Stomach (tissue), 9 donors: ENCODE data around the gene RNF215. TPM values are rescaled to one million over a fixed set of nuclear protein-coding genes. Genes with fewer than 3 reads are reported as not detected.

Source experiments
- DNase-seq, 2 donors: peaks; one replicate each; pipeline versions ENCODE4 v3.0.0 to v3.0.0-alpha.2; 2013 to 2019
- H3K27ac ChIP-seq, 5 donors: fragments of 200-600 bp in 4 of 5; sonication (generic) in 4 of 5; one replicate each; pipeline ENCODE4 v1.5.1; 2013 to 2019; ENCODE audit warnings: mild to moderate bottlenecking in 1 of 5, moderate library complexity in 1 of 5
- H3K27me3 ChIP-seq, 3 donors: fragments of 200-600 bp; sonication (generic); one replicate each; pipeline ENCODE4 v1.5.1; 2017 to 2019; ENCODE audit warnings: mixed run types in 1 of 3
- H3K36me3 ChIP-seq, 4 donors: fragments of 200-600 bp; sonication (generic); 1 replicate in 3 of 4; 2 replicates in 1 of 4; pipeline ENCODE4 v1.5.1; 2016 to 2019
- H3K4me1 ChIP-seq, 4 donors: fragments of 200-600 bp; sonication (generic); one replicate each; pipeline ENCODE4 v1.5.1; 2016 to 2019
- H3K4me3 ChIP-seq, 4 donors: fragments of 200-600 bp; sonication (generic) in 3 of 4; one replicate each; pipeline ENCODE4 v1.5.1; 2016 to 2019; ENCODE audit warnings: mild to moderate bottlenecking in 1 of 4
- H3K9me3 ChIP-seq, 4 donors: fragments of 200-600 bp; sonication (generic); one replicate each; pipeline ENCODE4 v1.5.1; 2016 to 2019
- CTCF ChIP-seq, 7 experiments: fragments of 450-650 bp in 4 of 7; fragments of 200-600 bp in 3 of 7; sonication (generic) in 3 of 7; IDR thresholded peaks; one replicate each; pipeline ENCODE4 v1.5.1; 2016 to 2019; ENCODE audit warnings: antibody characterized with exemption in 7 of 7, control low read depth in 2 of 7, mild to moderate bottlenecking in 1 of 7
- EP300 ChIP-seq: sonication (generic); formaldehyde crosslinking; IDR thresholded peaks from one replicate; pipeline ENCODE4 v1.6.1; 2017; ENCODE audit warnings: antibody characterized with exemption
- POLR2A ChIP-seq, 4 donors: fragments of 450-650 bp; IDR thresholded peaks; one replicate each; pipeline ENCODE4 v1.6.1; 2016; ENCODE audit warnings: antibody characterized with exemption in 4 of 4, control low read depth in 2 of 4, mild to moderate bottlenecking in 1 of 4, moderate library complexity in 1 of 4
- POLR2AphosphoS5 ChIP-seq, 3 donors: sonication (generic); formaldehyde crosslinking; IDR thresholded peaks; one replicate each; pipeline ENCODE4 v1.6.1; 2016; ENCODE audit warnings: antibody characterized with exemption in 3 of 3
- WGBS, 5 donors: extraction: QIAGEN DNeasy Blood & Tissue Kit in 3 of 5; methylation state at CpG; one replicate each; pipeline versions ENCODE4 v1.1.5 to v1.1.7; 2013 to 2018; 5-methylcytosine and 5-hydroxymethylcytosine counted together
- intact Hi-C: fragments of 100-400 bp; cut with DNase I; formaldehyde crosslinking; loops from one replicate; pipeline ENCODE4 v1.15.1; 2023; ENCODE audit warnings: low total_unique reads
- polyA plus RNA-seq, 3 donors: library from polyadenylated mRNA; stranded (reverse); fragments of 200-250 nt; gene quantifications; one replicate each; pipeline ENCODE4 v1.2.3, GENCODE V29; 2013
- total RNA-seq, 5 donors: library from RNA; depleted of rRNA; stranded (reverse); fragments of >200 nt; gene quantifications; one replicate each; pipeline versions ENCODE4 v1.1.0 to v1.2.3, GENCODE V29; 2014 to 2016
- donor health status: healthy with polysubstance abuse.
- donor health status: Bipolar disorder and iron deficiency.
- donor health status: healthy.

Gene RNF215
- total and polyA plus RNA-seq, 8 donors = 3.6 to 29.4 (median 7.3) TPM

- H3K9me3 ChIP-seq = no peaks in the 10 kb centered on the region
- peak overlapping the region; percentile 96 to 98 (median 98) for H3K27ac ChIP-seq
- H3K4me3 ChIP-seq = peak overlapping the region; percentile 61 to 68 (median 66)
- H3K27me3 ChIP-seq = no peaks in the 10 kb centered on the region
- peak; percentile 81 to 82 for DNase-seq
- TF ChIP-seq POLR2AphosphoS5 (IDR thresholded peaks at IDR 0.05) = peak in 2 of 3 donors; percentile 84 to 94
- no peak for TF ChIP-seq CTCF (IDR thresholded peaks at IDR 0.05)
- TF ChIP-seq EP300 = no peak
- TF ChIP-seq POLR2A (IDR thresholded peaks at IDR 0.05) = peak in 1 of 4 donors; percentile 9
- intact Hi-C loops = no loop called here
- H3K4me1 ChIP-seq = peaks cover 52 to 90% (median 84%) of the 10 kb centered on the region in 4 donors
- WGBS, 5 donors = 19 to 29% (median 28%) methylated on average over 16 to 18 of the region's 18 CpGs
- peaks cover 0 to 28% (median 18%) of the 10 kb centered on the region in 4 donors for H3K36me3 ChIP-seq
Observed at GRCh38 chr22:30422481-30423300, 35.5 kb upstream of the RNF215 start.

GRCh38 chr22:30421695-30422480 lies 34.7 kb upstream of the RNF215 start:
- intact Hi-C loops = no loop called here
- Histone ChIP-seq H3K27me3 (no peaks in the 10 kb centered on the region), H3K36me3 (peaks cover 0 to 36% (median 26%) of the 10 kb centered on the region in 4 donors), H3K27ac (peak overlapping the region; percentile 96 to 98 (median 98)), H3K4me1 (peaks cover 55 to 93% (median 87%) of the 10 kb centered on the region in 4 donors), H3K4me3 (peak overlapping the region in 3 of 4 donors; percentile 63 to 68 (median 68)), H3K9me3 (no peaks in the 10 kb centered on the region)
- 36 to 54% (median 47%) methylated on average over 8 of the region's 8 CpGs for WGBS, 5 donors
- DNase-seq = peak in 1 of 2 donors; percentile 69
- TF ChIP-seq CTCF (IDR thresholded peaks at IDR 0.05) = no peak
- peak in 1 of 4 donors; percentile 34 for TF ChIP-seq POLR2A (IDR thresholded peaks at IDR 0.05)
- no peak for TF ChIP-seq EP300
- peak in 1 of 3 donors; percentile 57 for TF ChIP-seq POLR2AphosphoS5 (IDR thresholded peaks at IDR 0.05)

- intact Hi-C loops = no loop called here
Observed at GRCh38 chr22:30420347-30421125, 33.3 kb upstream of the RNF215 start.

More at GRCh38 chr22:30420347-30421125, 33.3 kb upstream of the RNF215 start:
- Histone ChIP-seq H3K36me3 (peaks cover 9 to 49% (median 40%) of the 10 kb centered on the region in 4 donors), H3K9me3 (no peaks in the 10 kb centered on the region), H3K4me1 (peaks cover 59 to 93% (median 82%) of the 10 kb centered on the region in 4 donors), H3K4me3 (no peak overlapping the region), H3K27ac (peak overlapping the region; percentile 2 to 98 (median 96)), H3K27me3 (no peaks in the 10 kb centered on the region)
- DNase-seq = no peak
- no peak for TF ChIP-seq CTCF (IDR thresholded peaks at IDR 0.05)
- TF ChIP-seq EP300 = no peak
- TF ChIP-seq POLR2AphosphoS5 (IDR thresholded peaks at IDR 0.05) = peak in 1 of 3 donors; percentile 42
- TF ChIP-seq POLR2A (IDR thresholded peaks at IDR 0.05) = no peak
- WGBS, 5 donors = 28 to 47% (median 40%) methylated on average over 6 of the region's 6 CpGs
